ES-I3 (cell line): ENCODE measurements around the gene DMWD.

Experiments used
- H3K36me3 ChIP-seq: 2 replicates; pipeline ENCODE4 v1.6.1; 2013; ENCODE audit warnings: mild to moderate bottlenecking, low read length, control low read depth, moderate library complexity; ENCODE audit not compliant: insufficient read depth
- H3K4me1 ChIP-seq: 2 replicates; pipeline ENCODE4 v1.6.1; 2013; ENCODE audit warnings: mild to moderate bottlenecking, control low read depth, low read length; ENCODE audit not compliant: insufficient read depth
- H3K9ac ChIP-seq: 2 replicates; pipeline ENCODE4 v1.6.1; 2013; ENCODE audit warnings: low read depth, mild to moderate bottlenecking, low read length, moderate library complexity
- H3K9me3 ChIP-seq: 2 replicates; pipeline ENCODE4 v1.6.1; 2013; ENCODE audit warnings: mild to moderate bottlenecking, low read length, moderate library complexity; ENCODE audit not compliant: control insufficient read depth, insufficient read depth

DMWD gene

GRCh38 chr19:45742969-45743368 lies 49.7 kb downstream of the DMWD start:
- Histone ChIP-seq H3K4me1 (no peaks in the 10 kb centered on the region; the same call in 1 of the 2 replicates), H3K9me3 (no peaks in the 10 kb centered on the region)

GRCh38 chr19:45739498-45740439 lies 52.9 kb downstream of the DMWD start:
- Histone ChIP-seq H3K36me3 (no peaks in the 10 kb centered on the region), H3K4me1 (peaks cover 2% of the 10 kb centered on the region; the same call in 1 of the 2 replicates), H3K9me3 (no peaks in the 10 kb centered on the region), H3K9ac (no peak overlapping the region)

More at GRCh38 chr19:45742969-45743368, 49.7 kb downstream of the DMWD start:
- Histone ChIP-seq H3K9ac (no peak overlapping the region), H3K36me3 (no peaks in the 10 kb centered on the region)

GRCh38 chr19:45733160-45733810 lies 59.4 kb downstream of the DMWD start, which contains the start of gene MEIOSIN:
TSS of gene MEIOSIN (plus strand) at chr19:45733439. CDS start at chr19:45735377, 1,938 bp downstream.
- Histone ChIP-seq H3K9ac (no peak within 1 kb of the TSS), H3K36me3 (no peaks in the 10 kb centered on the region), H3K9me3 (no peaks in the 10 kb centered on the region), H3K4me1 (peaks cover 6% of the 10 kb centered on the region)
